ENCODE data around the gene USH2A.
"Not testable (repeated sequence)": the region's sequence is repeated elsewhere in the genome, so short reads cannot be mapped to it uniquely, and the experiment has no call there.

The USH2A gene

DNA sequence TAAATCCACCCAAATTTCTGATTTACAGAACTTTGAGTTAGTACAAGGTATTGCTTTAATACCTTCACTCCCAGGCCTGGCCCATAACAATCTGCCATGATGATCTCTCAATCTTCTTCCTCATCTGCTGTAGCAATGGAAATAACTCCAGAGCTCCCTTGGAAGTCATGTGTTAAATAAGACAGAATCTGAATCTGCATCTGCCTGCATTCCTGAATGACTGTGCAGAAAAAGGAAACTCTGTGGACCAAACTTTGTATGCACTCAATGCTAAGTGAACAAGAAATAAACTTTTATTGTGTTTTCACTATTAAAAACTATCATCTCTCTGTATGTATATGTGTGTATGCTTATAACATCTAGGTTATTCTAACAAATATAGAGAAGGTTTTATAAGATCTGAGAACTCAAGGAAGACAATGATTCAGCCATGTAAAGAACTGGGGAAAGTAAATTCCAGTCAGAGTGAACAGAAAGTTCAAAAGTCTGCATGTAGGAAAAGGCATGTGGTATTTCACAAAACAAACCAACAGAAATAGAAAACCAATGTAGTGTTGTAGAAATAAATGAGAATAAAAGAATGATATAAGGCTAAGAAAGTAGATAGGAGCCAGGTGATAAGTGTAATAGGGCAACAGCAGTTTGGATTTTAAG, 390.2 kb downstream of the USH2A start:
- H3K4me3 ChIP-seq = no peak overlapping the region
- H3K27ac ChIP-seq = no peak overlapping the region
- DNase-seq (ENCODE audit: low spot score) = no peak
- TF ChIP-seq, protein P1, sequence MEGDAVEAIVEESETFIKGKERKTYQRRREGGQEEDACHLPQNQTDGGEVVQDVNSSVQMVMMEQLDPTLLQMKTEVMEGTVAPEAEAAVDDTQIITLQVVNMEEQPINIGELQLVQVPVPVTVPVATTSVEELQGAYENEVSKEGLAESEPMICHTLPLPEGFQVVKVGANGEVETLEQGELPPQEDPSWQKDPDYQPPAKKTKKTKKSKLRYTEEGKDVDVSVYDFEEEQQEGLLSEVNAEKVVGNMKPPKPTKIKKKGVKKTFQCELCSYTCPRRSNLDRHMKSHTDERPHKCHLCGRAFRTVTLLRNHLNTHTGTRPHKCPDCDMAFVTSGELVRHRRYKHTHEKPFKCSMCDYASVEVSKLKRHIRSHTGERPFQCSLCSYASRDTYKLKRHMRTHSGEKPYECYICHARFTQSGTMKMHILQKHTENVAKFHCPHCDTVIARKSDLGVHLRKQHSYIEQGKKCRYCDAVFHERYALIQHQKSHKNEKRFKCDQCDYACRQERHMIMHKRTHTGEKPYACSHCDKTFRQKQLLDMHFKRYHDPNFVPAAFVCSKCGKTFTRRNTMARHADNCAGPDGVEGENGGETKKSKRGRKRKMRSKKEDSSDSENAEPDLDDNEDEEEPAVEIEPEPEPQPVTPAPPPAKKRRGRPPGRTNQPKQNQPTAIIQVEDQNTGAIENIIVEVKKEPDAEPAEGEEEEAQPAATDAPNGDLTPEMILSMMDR (IDR thresholded peaks at IDR 0.05) = no peak

DNA sequence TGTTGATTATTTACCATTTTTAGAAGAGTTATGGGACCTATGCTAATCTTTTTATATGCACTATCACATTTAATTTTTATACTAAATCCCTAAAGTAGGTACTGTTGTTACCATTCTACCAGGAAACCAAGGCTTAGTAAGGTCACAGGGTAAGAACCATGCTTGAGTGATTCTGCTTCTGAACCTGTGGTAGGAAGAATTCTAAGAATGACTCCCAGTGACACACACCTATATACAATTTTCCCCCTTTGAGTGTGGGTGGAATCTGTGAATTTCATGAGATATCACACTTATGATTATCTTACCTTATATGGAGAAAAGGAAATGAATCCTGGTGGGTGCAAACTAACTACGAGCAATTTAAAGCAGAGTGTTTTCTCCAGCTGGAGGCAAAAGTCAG, 391.0 kb downstream of the USH2A start:
- no peak for DNase-seq (ENCODE audit: low spot score)
- Histone ChIP-seq H3K4me3 (no peak overlapping the region), H3K27ac (no peak overlapping the region)
- TF ChIP-seq, protein P1 (IDR thresholded peaks at IDR 0.05) = no peak

DNA sequence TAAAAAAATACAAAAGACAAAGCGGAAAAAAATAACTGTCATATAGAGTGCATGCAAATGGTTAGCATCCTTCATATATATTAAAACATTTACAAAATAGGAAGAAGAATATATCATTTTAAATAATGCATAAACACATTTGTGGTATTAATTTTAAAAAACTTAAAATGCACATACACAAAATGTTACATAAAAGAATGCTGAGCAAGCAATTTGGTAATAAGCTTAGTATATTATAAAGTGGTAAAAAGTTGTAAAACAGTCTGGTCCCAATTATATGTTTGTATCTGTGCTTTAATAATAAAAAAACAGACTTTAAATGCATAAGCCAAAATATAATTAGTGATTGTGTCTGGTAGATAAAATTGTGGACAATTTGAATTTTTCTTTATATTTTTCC, 394.6 kb downstream of the USH2A start:
- H3K4me3 ChIP-seq = no peak overlapping the region
- DNase-seq (ENCODE audit: low spot score) = no peak
- TF ChIP-seq, protein P1 (IDR thresholded peaks at IDR 0.05) = no peak
- H3K27ac ChIP-seq = no peak overlapping the region

DNA sequence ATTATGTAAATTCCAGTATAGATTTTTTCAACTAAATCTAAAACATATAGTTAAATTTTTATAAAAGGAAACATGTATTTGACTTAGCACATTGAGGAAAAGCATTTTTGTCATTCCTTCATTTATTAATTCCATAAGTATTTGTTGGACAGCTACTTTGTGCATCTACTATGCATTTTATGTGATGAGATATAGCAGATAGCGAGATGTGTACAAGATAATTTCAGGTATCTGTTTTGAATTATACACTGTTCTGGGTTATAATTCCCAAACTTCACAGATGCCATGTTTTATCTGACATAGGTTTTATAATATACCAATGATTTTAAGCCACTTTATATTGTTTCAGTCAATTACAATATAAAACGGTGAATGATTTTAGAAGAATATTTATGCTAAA, 398.7 kb downstream of the USH2A start:
- Histone ChIP-seq H3K27ac (no peak overlapping the region), H3K4me3 (no peak overlapping the region)
- TF ChIP-seq, protein P1 (IDR thresholded peaks at IDR 0.05) = no peak
- no peak for DNase-seq (ENCODE audit: low spot score)

DNA sequence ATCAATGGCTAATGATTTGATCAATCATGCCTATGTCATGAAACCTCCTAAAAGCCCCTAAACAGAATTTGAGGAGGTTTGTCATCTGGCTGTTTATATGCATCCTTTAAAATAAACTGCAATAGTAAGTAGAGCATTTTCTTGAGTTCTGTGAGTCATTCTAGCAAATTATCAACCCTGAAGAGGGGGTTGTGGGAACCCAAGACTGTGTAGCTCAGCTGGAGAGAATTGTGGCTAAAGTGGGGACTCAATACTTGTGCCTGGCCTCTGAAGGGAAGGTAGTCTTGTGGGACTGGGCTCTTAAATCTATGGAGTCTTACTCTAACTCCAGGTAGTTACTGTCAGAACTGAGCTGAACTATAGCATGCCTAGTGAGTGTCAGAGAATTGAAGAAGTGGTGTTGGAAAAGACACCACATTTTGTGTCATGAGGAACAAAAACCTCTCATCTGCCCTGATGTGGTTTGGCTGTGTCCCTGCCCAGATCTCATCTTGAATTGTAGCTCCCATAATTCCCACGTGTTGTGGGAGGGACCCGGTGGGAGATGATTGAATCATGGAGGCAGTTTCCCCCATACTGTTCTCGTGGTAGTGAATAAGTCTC, 402.4 kb downstream of the USH2A start:
- no peak overlapping the region for H3K4me3 ChIP-seq
- DNase-seq (ENCODE audit: low spot score) = no peak
- H3K27ac ChIP-seq = no peak overlapping the region
- TF ChIP-seq, protein P1 (IDR thresholded peaks at IDR 0.05) = no peak

DNA sequence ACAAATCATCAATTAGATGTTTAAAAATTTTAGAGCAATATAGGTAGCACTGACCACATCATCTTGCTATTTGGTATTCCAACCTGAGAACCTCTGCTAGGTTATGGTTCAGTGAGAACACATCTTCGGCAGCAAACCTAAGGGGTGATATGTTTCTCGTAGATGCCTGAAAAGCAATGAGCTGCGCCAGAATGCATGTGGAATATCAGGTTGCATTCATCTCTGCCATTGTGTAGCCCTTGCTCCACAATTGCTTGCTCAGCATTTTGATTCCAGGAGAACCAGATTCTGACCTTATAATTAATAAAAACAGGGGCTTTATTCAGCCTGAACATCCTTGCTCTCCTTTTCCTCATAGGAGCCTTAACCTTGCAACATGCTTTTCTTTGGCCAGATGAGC, 408.1 kb downstream of the USH2A start:
- H3K4me3 ChIP-seq = no peak overlapping the region
- no peak for DNase-seq (ENCODE audit: low spot score)
- H3K27ac ChIP-seq = no peak overlapping the region
- TF ChIP-seq, protein P1 (IDR thresholded peaks at IDR 0.05) = no peak

DNA sequence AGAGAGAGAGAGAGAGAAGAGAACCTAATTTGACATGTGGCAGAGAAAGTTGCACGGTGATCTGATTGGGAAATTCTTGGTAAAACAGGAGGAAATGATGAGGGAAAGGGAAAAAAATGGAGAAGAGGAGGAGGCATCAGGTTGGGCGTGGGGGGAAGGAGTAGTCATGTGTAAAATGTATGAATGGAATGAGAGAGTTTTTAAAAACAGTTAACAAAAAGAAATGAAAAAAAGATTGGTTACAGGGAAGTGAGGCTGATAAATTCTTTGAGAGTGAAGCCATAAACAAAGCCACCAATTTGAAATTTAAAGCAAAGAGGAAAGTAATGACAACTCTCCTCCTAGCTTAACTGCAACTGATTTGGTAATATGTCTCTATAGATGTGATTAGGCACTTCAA, 409.2 kb downstream of the USH2A start:
- Histone ChIP-seq H3K4me3 (no peak overlapping the region), H3K27ac (no peak overlapping the region)
- TF ChIP-seq, protein P1 (IDR thresholded peaks at IDR 0.05) = no peak
- DNase-seq (ENCODE audit: low spot score) = no peak

DNA sequence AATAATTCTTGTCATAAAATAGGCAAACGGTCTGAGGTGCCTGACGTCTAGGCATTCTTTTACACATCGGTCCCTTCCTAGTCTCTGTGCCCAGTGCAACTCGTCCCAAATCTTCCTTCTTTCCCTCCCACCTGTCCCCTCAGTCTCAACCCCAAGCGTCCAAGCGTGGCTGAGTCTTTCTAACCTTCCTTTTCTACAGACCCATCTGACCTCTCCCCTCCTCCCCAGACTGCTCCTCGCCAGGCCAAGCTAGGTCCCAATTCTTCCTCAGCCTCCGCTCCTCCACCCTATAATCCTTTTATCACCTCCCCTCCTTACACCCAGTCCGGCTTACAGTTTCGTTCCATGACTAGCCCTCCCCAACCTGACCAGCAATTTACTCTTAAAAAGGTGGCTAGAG, 413.8 kb downstream of the USH2A start:
- not testable (repeated sequence) for DNase-seq (ENCODE audit: low spot score); H3K4me3 ChIP-seq; H3K27ac ChIP-seq

Measured in coronary artery (tissue), 2 donors.